ENCODE data around the gene COL18A1. TPM values are rescaled to one million over a fixed set of nuclear protein-coding genes. Genes with fewer than 3 reads are reported as not detected.

COL18A1 gene
- total and polyA plus RNA-seq, 2 of the 8 experiments (the other 6 are each of a cell fraction or from before 2014, with no cell fraction given) = 145 to 201 TPM

GRCh38 chr21:45376459-45377324, 28.3 kb upstream of the COL18A1 start:
- ChIA-PET CTCF (ENCODE audit: partially characterized antibody) (interaction anchor here (0.7 to 1.5 kb wide), 4 partner anchors 10 to 118 kb away, joined by 3 to 7 read pairs (median 4); no protein-coding TSS in a partner anchor), POLR2A (ENCODE audit: partially characterized antibody) (no interaction called here)
- Histone ChIP-seq H2AK5ac (ENCODE audit: low read depth, low read length) (peak overlapping the region; percentile 24; the same call in 1 of the 2 replicates), H3K23me2 (ENCODE audit: low read depth, low read length) (no peaks in the 10 kb centered on the region), H3K36me3 (ENCODE audit: control insufficient read depth in 2 of 4, insufficient read depth in 4 of 4, low read length in 3 of 4) (no peaks in the 10 kb centered on the region), H3K4me1 (replicated peaks in 1 of 4; ENCODE audit: control insufficient read depth in 3 of 4, insufficient read depth in 4 of 4, low read length in 3 of 4) (peaks cover 3 to 10% (median 7%) of the 10 kb centered on the region in 4 experiments), H3K27me3 (replicated peaks in 1 of 4; ENCODE audit: control insufficient read depth in 3 of 4, extremely low read depth in 1 of 4, insufficient read depth in 3 of 4, low read length in 3 of 4) (no peaks in the 10 kb centered on the region; a peak in 1 of 7 replicates), H3K9me3 (ENCODE audit: insufficient read depth in 2 of 2, low read depth in 1 of 2, low read length in 1 of 2) (peaks cover 14 to 19% of the 10 kb centered on the region in 2 experiments), H4K8ac (ENCODE audit: extremely low read depth, insufficient read depth, low read length) (no peak overlapping the region; the same call in 1 of the 2 replicates), H4K91ac (replicated peaks; ENCODE audit: insufficient read length, low read length) (peak overlapping the region; percentile 83), H4K5ac (ENCODE audit: insufficient read length, low read depth, low read length) (no peak overlapping the region), H3K23ac (ENCODE audit: insufficient read length) (no peak overlapping the region), H2AFZ (ENCODE audit: low read length) (no peak overlapping the region), H4K20me1 (replicated peaks in 1 of 2; ENCODE audit: control insufficient read depth in 1 of 2, insufficient read depth in 2 of 2, low read length in 2 of 2) (no peaks in the 10 kb centered on the region), H3K27ac (ENCODE audit: low read depth, low read length) (no peak overlapping the region), H3K4ac (replicated peaks; ENCODE audit: insufficient read length, low read depth, low read length) (no peak overlapping the region), H3K4me2 (ENCODE audit: insufficient read depth in 1 of 2, low read depth in 2 of 2, low read length in 2 of 2) (no peak overlapping the region), H2BK15ac (ENCODE audit: low read length) (no peak overlapping the region), H2BK5ac (ENCODE audit: low read depth, low read length) (peak overlapping the region; percentile 12; the same call in 1 of the 2 replicates), H2BK20ac (ENCODE audit: low read length) (no peak overlapping the region), H3K56ac (replicated peaks; ENCODE audit: insufficient read length, low read depth, low read length) (no peak overlapping the region), H2BK12ac (ENCODE audit: low read depth, low read length) (peak overlapping the region; percentile 5; the same call in 1 of the 2 replicates), H2BK120ac (replicated peaks; ENCODE audit: low read depth, low read length) (no peak overlapping the region), H3K79me1 (ENCODE audit: low read depth, low read length) (no peaks in the 10 kb centered on the region), H3K9ac (replicated peaks in 1 of 4; ENCODE audit: extremely low read depth in 1 of 4, low read depth in 3 of 4, low read length in 3 of 4) (no peak overlapping the region), H3K18ac (ENCODE audit: extremely low read depth, low read length) (peak overlapping the region; percentile 32), H3K4me3 (ENCODE audit: extremely low read depth in 1 of 4, insufficient read depth in 2 of 4, low read depth in 3 of 4, low read length in 4 of 4) (no peak overlapping the region), H3K14ac (ENCODE audit: insufficient read length) (no peak overlapping the region), H3K79me2 (ENCODE audit: control insufficient read depth in 1 of 2, insufficient read depth in 2 of 2, low read length in 2 of 2) (no peaks in the 10 kb centered on the region)
- peak; percentile 47; the same call in 1 of the 2 replicates for TF ChIP-seq E2F6 (IDR thresholded peaks at IDR 0.05)
- TF ChIP-seq EGR1 (IDR thresholded peaks at IDR 0.05; ENCODE audit: borderline replicate concordance, low read depth, low read length) = no peak
- no peak for TF ChIP-seq ATF3 (IDR thresholded peaks at IDR 0.05; ENCODE audit: insufficient read depth, low read depth, low read length)
- TF ChIP-seq HDAC2 (IDR thresholded peaks at IDR 0.05; ENCODE audit: borderline replicate concordance in 1 of 2, low read depth in 2 of 2, low read length in 2 of 2) = no peak
- TF ChIP-seq JUN (IDR thresholded peaks at IDR 0.05; ENCODE audit: low read depth, low read length) = no peak
- TF ChIP-seq POU5F1 (IDR thresholded peaks at IDR 0.05; ENCODE audit: low read depth, low read length) = no peak
- TF ChIP-seq EP300 (IDR thresholded peaks at IDR 0.05; ENCODE audit: borderline replicate concordance in 1 of 2, low read depth in 2 of 2, low read length in 2 of 2) = no peak
- DNase-seq (ENCODE audit: low read depth in 1 of 2, low spot score in 2 of 2) = peak in 1 of 2 experiments; percentile 27
- no peak for FAIRE-seq
- WGBS, 2 experiments (ENCODE audit: extremely low coverage in 1 of 2, insufficient coverage in 1 of 2, insufficient read length in 1 of 2, insufficient replicate concordance in 2 of 2, low coverage in 1 of 2, low lambda C conversion rate in 2 of 2, missing lambda C conversion rate in 1 of 2) = 95% methylated on average over 7 of the region's 7 CpGs; no CpG with 5 or more reads in 1 of the 2 experiments

Data from H1 (cell line).